Eye (tissue), 1 donor: Measurements from ENCODE around the gene ATP6V0E1.

Experiments
- DNase-seq: peaks from one replicate; pipeline ENCODE4 v3.0.0-alpha.2; 2015

The ATP6V0E1 gene

DNA sequence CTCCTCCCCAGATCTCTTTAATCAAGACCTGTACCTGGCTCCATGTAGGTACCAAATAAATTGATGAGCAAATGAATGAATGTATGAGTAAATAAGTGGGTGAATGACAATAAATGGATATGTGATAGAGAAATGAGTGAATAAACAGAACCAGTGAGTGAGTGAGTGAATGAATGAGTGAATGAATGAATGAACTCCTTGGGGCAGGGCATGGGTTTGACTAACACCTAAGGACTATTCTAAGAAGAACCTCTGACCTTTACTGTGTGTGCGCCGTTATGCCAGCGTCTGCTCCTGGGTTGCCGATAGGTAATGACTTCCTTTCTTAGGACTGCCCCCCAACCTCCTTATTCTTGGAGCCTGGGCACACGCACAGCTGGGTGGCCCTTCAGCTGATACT lies 26.1 kb upstream of the ATP6V0E1 start:
- no peak for DNase-seq

DNA sequence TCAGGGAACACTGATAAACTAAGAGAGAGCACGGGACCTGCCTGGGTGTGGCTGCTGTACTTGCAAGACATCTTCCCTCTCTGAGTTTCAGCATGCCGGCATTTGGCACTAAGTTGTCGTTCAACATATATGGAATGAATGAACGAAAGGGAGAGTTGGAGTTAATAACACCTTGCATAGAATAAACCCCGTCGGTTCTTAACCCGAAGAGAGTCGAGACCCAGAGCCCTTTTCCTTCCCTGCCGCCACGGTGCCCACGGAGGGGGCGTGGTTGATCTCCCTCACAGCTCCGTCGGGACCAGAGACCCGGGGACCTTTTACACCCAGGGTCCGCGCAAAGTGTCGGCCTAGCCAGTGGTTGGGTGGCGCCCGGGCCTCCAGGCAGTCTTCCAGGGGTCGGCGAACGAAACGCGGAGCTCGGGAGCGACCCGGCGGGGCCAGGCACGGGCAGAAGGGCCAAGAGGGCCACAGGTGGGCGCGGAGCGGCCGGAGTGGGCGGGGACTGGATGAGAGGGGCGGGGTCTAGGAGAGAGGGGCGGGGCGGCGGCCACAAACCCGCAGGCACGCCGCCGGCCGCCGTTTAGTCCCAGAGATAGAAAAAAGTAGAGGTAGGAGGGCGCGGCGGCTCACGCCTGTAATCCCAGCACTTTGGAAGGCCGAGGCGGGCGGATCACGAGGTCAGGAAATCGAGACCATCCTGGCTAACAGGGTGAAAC lies 25.1 kb upstream of the ATP6V0E1 start:
- peak; percentile 80 for DNase-seq

DNA sequence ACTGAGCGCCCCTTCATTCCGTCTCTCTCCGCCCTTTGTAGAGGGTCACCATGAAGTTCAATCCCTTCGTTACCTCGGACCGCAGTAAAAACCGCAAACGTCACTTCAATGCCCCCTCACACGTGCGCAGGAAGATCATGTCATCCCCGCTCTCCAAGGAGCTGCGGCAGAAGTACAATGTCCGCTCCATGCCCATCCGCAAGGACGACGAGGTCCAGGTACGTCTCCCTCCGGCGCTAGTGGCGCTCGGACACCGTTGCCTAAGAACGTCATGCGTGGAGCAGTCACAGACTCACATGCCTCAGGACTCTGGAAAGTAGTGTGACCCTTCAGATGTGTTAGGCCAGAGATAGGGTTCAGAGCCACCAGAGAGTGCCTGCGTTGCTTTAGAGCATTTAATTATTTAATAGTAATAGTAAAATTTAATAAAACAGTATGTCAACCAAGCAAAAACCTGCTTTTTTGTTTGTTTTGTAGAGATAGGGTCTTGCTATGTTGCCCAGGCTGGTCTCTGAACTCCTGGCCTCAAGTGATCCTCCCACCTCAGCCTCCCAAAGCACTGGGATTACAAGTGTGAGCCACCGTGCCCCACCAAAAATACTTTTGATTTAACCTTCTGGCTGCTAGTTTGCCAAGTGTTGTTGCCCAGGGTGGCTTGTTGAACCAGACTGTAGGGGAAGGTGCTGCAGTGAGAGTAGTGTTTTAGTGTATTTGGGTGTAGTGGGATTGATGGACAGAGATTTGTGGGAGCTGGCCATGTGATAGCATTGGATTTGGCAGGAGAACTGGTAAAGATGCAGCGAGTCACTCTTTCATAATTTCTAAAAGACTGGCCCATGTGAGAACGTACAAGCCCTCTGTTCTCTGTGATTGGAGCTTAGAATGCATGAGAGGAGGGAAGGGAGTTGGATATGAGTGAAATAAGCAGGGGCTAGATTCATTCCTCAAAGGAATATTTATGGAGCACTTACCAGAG lies 23.5 kb upstream of the ATP6V0E1 start:
- DNase-seq = no peak

DNA sequence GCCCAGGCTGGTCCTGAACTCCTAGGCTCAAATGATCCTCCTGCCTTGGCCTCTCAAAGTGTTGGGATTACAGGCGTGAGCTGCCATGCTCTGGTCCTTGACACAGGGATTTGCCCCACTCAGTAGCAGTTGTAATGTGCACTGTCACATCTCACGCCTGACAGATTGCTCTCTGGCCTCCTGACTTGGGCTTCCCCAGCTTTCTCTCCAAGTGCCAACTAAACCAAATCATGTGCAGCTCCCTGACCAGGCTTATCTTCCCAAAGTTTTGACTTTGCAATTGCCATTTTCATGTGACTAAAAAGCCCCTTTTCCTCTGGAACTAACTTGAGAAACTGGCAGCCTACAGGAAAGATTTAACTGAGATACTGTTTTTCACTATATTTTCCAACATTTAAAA lies 13.7 kb upstream of the ATP6V0E1 start:
- DNase-seq = no peak

DNA sequence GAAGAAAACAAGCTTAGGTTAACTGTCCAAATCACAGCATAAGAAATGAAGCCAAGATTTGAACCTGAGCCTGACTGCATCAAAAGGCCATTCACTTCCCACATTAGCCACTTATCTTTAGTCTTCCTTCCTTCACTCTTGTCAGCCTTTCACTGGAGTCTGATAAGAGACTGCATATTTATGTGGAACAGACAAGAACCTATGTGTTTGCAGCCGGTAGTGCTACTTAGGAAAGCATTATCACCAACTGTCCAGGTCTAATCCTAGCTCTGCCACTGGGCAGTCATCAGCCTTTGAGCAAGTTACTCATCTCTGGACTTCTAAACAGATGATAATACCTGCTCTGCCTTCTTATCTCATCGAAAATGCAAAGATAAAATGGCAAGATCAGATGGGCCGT lies 12.1 kb upstream of the ATP6V0E1 start:
- DNase-seq = no peak

DNA sequence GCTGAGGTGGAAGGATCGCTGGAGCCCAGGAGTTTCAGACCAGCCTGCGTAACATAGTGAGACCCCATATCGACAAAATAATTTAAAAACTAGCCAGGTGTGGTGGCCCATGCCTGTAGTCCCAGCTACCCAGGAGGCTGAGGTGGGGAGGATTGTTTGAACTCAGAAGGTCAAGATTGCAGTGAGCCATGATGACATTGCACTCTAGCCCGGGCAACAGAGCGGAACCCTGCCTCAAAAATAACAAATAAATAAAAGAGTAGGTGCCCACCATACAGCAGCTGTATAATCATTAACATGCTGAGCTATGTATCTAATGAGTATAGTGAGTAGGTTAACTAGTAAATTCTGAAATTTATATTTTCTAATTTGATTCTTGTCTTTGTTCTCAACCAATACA lies 11.0 kb upstream of the ATP6V0E1 start:
- DNase-seq = no peak

DNA sequence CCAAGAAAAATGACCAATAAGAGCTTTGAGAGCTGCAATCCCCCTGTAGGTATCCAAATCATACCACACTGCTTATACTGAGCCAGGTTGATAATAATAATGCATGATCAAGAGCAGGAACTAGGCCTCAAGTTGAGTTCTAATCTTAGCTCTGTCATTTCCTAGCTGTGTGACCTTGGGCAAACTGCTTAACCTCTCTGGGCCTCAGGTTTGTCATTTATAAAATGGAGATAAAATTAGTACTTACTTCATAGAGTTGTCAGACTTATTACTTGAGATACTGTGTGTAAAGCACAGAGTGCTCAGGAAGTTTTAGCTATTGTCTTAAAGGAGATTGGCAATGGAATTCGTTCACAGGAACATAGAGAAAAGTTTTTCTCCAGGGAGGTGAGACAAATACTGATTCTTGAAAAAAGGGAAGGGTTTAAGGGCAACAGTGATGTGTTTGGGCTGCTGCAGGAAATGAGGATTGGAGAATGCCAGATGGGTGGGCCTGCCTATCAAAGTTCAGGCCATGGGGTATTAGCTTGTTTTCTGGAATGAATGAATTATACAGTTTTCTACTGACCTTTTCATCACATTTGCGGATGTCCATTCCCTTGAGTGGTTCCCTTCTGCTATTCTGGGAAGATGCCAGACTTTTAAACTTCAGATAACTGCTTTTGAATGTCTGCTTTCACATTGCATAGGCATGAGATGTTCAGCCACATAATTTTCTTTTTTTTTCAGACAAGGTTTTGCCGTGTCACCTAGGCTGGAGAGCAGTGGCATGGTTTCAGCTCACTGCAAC lies 10.2 kb upstream of the ATP6V0E1 start:
- no peak for DNase-seq

DNA sequence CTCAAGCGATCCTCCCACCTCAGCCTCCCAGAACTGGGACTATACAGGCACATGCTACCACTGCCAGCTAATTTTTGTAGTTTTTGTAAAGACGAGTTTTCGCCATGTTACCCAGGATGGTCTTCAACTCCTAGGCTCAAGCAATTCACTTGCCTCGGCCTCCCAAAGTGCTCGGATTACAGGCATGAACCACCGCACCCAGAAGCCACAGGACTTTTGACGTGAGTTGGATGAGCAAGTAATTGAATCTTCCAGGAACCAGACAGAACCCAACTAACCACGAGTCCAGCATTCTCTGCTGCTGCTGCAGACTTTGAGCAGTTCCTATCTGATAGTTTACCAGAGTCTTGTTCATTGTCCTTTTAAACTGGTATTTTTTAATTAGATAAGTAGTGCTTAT lies 9.6 kb upstream of the ATP6V0E1 start:
- no peak for DNase-seq

DNA sequence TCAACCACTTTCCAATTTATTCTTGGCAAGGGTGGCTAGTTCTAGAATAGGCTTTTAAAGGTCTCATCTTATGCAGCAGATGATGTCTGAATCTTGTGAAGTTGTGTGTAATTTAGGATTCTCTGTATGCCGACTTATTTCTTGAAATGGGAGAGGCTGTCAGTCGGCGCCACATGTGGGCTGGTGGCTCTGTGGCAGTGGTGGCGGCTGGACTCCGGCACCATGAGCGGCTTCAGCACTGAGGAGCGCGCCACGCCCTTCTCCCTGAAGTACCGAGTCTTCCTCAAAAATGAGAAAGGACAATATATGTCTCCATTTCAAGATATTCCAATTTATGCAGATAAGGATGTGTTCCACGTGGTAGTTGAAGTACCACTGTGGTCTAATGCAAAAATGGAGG lies 8.3 kb upstream of the ATP6V0E1 start:
- no peak for DNase-seq

DNA sequence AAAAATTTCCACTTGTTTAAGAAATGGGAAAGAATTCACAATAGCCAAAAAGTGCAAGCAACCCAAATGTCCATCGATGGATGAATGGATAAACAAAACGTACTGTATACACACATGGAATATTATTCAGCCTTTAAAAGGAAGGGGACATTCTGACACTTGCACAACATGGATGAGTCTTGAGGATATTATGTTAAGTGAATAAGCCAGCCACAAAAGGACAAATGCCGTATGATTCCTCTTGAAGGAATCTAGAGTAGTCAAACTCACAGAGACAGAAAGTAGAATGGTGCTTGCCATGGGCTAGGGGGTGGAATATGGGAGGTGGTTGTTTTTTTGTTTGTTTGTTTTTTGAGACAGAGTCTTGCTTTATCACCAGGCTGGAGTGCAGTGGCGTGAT lies 3.8 kb upstream of the ATP6V0E1 start:
- DNase-seq = no peak

DNA sequence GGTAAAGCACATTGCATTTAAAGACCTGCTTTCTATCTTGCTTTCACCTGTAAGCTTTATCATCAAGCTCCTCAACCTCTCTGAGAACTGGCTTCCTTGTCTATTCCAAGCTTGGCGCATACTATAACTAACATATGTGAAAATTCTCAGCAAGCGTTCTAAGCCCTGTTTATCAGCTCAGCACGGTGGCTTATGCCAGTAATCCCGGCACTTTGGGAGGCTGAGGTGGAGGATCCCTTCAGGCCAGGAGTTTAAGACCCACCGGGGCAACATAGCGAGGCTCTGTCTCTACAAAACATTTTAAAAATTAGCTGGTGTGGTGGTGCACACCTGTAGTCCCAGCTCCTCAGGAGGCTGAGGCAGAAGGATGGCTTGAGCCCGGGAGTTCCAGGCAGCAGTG lies 1.6 kb upstream of the ATP6V0E1 start:
- no peak for DNase-seq

DNA sequence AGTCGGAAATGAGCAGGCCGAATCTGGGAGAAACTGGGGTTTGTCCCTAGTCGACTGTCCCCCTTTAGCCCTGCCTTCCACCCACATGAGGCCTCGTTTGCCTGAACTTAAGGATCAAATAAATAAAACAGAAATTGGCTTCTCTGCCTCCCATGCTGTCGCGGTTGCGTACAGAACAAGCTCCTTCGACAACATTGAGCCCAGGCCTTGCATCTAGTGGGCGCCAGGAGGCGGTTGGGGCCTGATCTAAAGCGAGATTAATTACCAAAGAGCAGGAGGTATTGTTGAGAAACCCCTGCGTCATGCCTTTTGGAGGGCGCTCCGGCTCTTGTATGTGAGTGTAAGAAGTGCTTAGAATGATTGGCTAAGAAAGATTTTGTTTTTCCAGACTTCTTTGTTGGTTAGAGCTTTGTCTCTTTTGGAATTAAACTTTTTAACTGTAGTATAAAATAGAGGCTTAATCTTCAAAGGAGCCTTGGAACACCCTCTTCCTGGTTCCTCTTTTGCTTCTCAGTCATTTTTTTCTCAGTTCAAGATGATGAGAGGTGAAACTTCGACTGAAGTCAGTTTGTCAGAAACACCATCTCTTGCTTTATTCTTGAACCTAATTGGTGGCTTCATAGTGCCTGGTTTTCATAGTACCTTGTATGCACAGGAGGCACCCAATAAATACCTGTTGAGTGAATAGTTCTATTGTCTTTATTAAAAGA lies 828 bp downstream of the ATP6V0E1 start:
- DNase-seq = peak; percentile 88

DNA sequence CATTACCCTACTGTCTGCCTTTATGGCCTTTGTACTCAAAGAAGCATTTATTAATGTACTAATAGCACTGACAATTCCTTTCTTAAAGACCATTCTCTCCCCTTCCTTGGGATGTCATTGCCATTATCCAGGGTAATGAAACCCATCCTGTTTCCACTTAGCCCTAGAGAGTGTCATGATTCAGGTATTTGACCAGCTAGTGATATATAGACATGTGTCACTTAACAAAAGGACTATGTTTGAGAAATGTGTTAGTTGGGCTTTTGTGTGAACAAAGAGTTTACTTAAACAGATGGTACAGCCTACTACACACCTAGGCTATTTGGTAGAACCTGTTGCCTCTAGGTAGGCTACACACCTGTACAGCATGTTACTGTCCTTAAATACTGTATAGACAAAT lies 2.0 kb downstream of the ATP6V0E1 start:
- DNase-seq = no peak

DNA sequence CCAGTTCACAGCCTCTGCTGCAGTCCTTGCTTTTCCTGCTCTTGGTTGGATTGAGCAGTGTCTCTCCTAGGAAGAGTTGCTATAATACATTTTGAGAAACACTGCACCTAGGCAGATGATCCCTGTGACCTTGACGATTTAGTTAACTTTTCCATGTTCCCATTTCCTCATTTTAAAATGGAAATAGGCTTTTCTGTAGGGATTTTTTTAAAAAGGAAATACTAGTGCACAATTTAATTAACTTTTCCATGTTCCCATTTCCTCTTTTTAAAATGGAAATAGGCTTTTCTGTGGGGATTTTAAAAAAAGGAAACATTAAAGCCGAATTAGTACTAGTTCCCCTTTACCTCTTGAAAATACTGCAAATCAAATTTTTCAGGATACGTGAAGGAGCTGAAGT lies 4.7 kb downstream of the ATP6V0E1 start:
- DNase-seq = no peak

DNA sequence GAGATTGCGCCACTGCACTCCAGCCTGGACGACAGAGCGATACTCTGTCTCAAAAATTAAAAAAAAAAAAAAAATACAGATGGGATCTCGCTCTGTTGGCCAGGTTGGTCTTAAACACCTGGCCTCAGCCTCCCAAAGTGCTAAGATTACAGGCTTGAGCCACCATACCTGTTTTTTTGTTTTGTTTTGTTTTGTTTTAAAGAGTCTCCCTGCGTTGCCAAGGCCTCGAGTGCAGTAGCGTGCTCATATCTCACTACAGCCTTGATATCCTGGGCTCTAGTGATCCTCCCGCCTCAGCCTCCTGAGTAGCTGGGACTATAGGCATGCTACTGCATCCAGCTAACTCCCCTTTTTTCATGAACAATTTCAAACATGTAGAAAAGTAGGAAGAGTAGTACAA lies 7.2 kb downstream of the ATP6V0E1 start:
- no peak for DNase-seq

DNA sequence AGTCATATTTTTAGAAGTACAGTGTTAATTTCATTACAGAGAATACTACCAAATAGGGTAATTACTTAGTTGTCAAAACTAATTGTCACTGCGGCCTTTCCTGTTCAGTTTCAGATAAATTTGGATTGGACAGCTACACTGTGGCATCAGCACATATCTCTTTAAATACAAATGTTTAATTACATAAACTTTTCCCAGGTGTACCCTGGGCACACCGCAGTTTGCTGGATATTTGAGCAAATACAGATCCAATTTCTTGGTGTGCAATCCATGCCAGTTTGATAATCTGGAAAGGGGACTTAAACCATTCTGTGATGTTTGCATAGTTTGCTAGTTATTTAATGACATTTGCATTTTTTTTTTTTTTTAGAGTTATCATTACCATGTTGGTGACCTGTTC lies 10.8 kb downstream of the ATP6V0E1 start:
- no peak for DNase-seq

DNA sequence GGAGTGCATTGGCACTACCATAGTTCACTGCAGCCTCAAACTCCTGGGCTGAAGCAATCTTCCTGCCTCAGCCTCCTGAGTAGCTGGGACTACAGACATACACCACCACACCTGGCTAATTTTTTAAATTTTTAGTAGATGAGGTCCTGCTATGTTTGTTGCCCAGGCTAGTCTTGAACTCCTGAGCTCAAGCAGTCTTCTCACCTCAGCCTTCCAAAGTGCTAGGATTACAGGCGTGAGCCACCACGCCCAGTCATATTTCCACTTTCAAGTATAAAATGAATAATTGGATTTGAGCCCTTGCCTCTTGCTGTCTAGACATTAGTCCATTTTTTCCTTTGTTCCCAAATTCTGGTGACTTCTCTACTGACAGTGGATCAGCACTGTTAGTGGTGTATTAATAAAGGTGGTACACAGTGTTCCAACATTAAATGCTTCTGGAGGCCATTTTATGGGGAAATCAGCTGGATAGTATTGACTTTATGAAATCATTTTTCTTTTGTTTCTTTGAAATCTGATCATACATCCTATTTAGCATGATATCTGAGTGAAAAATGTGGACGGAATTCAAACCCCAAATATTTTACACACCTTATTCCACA lies 15.9 kb downstream of the ATP6V0E1 start:
- DNase-seq = no peak

DNA sequence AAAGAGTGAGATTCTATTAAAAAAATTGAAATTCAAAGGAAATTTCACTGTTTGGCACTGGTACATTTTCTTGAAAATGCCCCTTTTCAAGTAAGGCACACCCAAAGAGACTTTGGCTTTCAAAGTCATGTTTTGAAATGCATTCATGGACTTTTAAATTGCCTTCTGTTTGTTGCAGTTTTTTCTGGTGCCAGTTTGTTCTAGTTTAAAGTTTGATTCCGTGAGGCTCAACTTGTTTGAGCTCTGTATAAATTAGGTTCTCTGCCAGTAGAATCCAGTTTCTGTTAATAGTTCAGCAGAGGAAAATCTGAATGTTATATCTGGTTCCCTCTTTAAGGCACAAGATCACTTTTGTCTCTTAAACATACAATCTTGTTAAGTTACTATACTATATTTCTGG lies 16.4 kb downstream of the ATP6V0E1 start:
- no peak for DNase-seq

DNA sequence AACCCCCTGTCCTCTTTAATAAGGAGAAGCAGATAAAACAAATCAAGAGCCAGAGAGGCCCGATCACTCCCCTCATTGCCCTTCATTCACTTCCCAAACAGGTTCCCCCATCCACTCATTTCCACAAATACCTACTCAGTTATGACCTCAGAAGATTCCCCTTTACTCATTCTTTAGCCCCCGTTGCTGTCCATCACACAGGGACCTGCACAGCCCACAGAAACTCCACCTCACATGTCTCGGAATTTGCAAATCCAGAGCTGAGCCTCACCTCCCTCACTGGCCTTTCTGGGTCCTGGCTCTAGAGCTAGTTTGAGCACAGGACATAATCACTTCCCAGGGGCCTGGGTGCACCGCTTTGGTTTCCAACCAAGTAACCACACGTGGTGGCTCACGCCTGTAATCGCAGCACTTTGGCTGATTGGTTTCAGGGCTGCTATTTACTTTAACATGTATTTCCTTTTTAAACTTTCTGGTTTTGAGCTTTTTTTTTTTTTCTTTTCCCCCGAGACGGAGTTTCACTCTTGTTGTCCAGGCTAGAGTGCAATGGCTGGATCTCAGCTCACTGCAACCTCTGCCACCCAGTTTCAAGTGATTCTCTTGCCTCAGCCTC lies 17.8 kb downstream of the ATP6V0E1 start:
- no peak for DNase-seq

DNA sequence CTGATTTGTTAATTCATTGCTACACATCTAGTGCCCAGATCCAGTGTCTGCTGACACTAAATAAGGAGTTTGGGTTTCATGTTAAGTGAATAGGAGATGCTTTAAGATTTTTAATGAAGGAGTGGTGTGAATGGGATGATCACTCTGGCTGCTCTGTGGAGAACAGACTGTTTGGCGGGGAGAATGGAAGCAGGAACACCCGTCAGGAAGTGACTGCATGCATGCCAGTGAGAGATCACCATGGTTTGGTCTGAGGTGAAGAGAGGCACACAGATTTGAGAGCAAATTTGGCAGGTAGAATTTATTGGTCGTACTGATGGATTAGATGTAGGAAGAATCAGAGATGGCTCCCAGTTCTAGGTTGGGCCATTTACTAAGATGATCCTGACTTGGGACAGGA lies 19.8 kb downstream of the ATP6V0E1 start:
- DNase-seq = no peak

DNA sequence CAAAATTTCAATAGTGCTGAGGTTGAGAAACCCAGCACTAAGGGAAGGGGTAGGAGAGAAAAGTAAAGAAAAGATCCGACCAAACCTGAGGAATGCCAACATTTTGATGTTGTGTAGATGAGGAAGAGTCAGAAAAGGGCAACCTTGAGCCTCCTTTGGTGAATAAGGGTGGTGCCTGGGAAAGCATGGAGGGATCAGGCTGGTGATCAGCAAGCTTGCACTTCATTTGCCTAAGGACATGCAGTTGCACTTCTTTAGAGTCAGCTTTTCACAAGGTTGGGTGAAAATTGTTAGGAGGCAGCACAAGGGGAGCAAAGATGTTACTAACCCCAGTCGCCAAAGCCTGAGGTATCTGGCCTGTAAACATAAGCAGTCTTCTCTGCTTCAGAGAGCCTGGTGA lies 20.4 kb downstream of the ATP6V0E1 start:
- no peak for DNase-seq

DNA sequence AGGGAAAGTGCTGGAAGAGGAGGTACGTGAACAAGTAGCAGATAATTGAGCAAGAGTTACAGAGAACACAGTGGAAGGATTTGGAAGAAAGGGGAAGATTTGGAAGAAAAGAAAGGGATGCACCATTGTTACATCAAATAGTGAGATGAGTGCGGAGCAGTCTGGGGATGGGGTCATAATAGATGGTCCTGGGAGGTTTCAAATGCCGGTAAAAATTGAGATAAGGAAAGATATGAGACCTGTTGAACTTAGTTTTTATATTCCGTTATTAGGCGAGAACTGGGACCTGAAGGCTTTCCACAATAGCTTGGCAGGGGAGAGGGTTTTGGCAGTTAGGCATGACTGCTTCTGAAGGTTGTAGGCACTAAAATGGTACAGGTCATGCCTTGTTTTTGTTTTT lies 20.9 kb downstream of the ATP6V0E1 start:
- DNase-seq = no peak
